GM12892 (cell line): ENCODE measurements around the gene IP6K3.

Experiments used
- POLR2A ChIP-seq: IDR thresholded peaks from 2 replicates; pipeline ENCODE4 v1.6.1; 2011; ENCODE audit warnings: low read depth, low read length, control low read depth
- POLR2AphosphoS5 ChIP-seq: IDR thresholded peaks from 2 replicates; pipeline ENCODE4 v1.6.1; 2011; ENCODE audit warnings: low read depth, low read length, control low read depth
- TAF1 ChIP-seq: IDR thresholded peaks from 2 replicates; pipeline ENCODE4 v1.6.1; 2011; ENCODE audit warnings: low read depth, mild to moderate bottlenecking, control low read depth, low read length, borderline replicate concordance

DNA sequence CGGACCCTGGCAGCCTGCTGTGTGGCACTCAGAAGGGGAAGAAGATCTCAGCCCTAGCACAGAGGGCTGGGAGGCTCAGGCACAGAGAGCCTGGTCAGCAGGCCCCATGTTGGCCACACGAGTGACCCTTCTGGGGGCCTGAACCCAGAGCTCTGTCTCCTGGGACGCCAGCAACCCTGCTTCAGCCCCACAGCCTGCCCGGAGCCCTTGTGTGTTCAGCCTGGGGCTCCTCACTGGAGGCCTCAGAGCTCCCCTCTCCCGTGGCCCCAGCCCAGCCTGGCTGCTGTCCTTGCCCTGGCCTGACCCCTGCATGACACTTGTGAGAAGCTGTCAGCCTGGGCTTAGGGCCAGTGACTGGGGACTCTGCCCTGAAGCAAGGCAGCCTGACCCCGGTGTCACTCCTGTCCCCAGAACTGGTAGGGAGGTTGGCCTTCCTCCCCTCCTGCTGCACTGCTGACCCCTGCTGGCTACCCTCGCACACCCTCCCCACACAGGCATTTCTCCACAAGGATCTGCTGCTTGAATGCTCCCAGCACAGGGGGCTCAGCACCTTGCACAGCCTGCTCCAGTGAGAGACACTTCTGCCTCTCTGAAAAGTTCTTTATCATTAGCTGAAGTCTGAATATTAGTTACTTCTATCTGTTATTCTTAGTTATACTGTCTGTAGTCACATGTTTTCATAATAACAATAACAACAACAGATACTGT is 15.4 kb upstream of the IP6K3 start:
- TF ChIP-seq POLR2AphosphoS5 (no peak), POLR2A (no peak), TAF1 (no peak)
